ENCODE measurements around the gene CDV3. TPM values are rescaled to one million over a fixed set of nuclear protein-coding genes. Genes with fewer than 3 reads are reported as not detected.
"Not testable (repeated sequence)": the region's sequence is repeated elsewhere in the genome, so short reads cannot be mapped to it uniquely, and the experiment has no call there.

Gene CDV3
- total RNA-seq = 100 to 1,000 TPM; 195 TPM

GRCh38 chr3:133573629-133574194 lies at the start of gene CDV3:
TSS of gene CDV3 (plus strand) at chr3:133573686. CDS start at chr3:133574045, 359 bp downstream.
- Mint-ChIP-seq H3K36me3 (ENCODE audit: low read depth) (peaks cover 39% of the 10 kb centered on the region), H3K4me3 (peak within 1 kb of the TSS; percentile 99), H3K27ac (peak within 1 kb of the TSS; percentile 99), H3K9me3 (ENCODE audit: insufficient read depth) (no peaks in the 10 kb centered on the region), H3K27me3 (ENCODE audit: low read depth) (no peaks in the 10 kb centered on the region), H3K4me1 (ENCODE audit: low read depth) (peaks cover 56% of the 10 kb centered on the region)
- no peak for DNase-seq
- ATAC-seq = peak; percentile 34
- ChIA-PET CTCF (interaction anchor here (0.7 to 8.4 kb wide), 16 partner anchors 11 to 847 kb away, joined by 3 to 102 read pairs (median 4); no protein-coding TSS in a partner anchor), POLR2A (interaction anchor here (0.7 to 9.1 kb wide), 14 partner anchors 11 to 132 kb away, joined by 3 to 95 read pairs (median 8); partner anchors contain the start of gene TOPBP1)

GRCh38 chr3:133523758-133524157 lies 49.7 kb upstream of the CDV3 start:
- H3K36me3 Mint-ChIP-seq (ENCODE audit: low read depth); ATAC-seq; H3K27ac Mint-ChIP-seq; POLR2A ChIA-PET; H3K9me3 Mint-ChIP-seq (ENCODE audit: insufficient read depth); H3K4me1 Mint-ChIP-seq (ENCODE audit: low read depth); CTCF ChIA-PET; H3K27me3 Mint-ChIP-seq (ENCODE audit: low read depth); DNase-seq; H3K4me3 Mint-ChIP-seq: not testable (repeated sequence)

- ATAC-seq (no peak), DNase-seq (no peak)
- no peaks in the 10 kb centered on the region for H3K9me3 Mint-ChIP-seq (ENCODE audit: insufficient read depth)
- no peaks in the 10 kb centered on the region for H3K27me3 Mint-ChIP-seq (ENCODE audit: low read depth)
- H3K27ac Mint-ChIP-seq = no peak overlapping the region
- POLR2A ChIA-PET = no interaction called here
- no peak overlapping the region for H3K4me3 Mint-ChIP-seq
- no peaks in the 10 kb centered on the region for H3K36me3 Mint-ChIP-seq (ENCODE audit: low read depth)
- H3K4me1 Mint-ChIP-seq (ENCODE audit: low read depth) = peaks cover 2% of the 10 kb centered on the region
- CTCF ChIA-PET = interaction anchor here (1.1 to 1.3 kb wide), 2 partner anchors 37 to 53 kb away, joined by 3 read pairs; no protein-coding TSS in a partner anchor
Measured at GRCh38 chr3:133525435-133525834, 48.1 kb upstream of the CDV3 start.

GRCh38 chr3:133527081-133527715 lies 46.3 kb upstream of the CDV3 start:
- H3K9me3 Mint-ChIP-seq (ENCODE audit: insufficient read depth) = no peaks in the 10 kb centered on the region
- DNase-seq = no peak
- H3K36me3 Mint-ChIP-seq (ENCODE audit: low read depth) = no peaks in the 10 kb centered on the region
- H3K27me3 Mint-ChIP-seq (ENCODE audit: low read depth) = no peaks in the 10 kb centered on the region
- H3K4me1 Mint-ChIP-seq (ENCODE audit: low read depth) = peaks cover 2% of the 10 kb centered on the region
- no peak overlapping the region for H3K27ac Mint-ChIP-seq
- no peak for ATAC-seq
- ChIA-PET CTCF (interaction anchor here (2.2 kb wide), 1 partner anchor 51 kb away, joined by 5 read pairs; no protein-coding TSS in a partner anchor), POLR2A (no interaction called here)
- no peak overlapping the region for H3K4me3 Mint-ChIP-seq

- ChIA-PET CTCF (interaction anchor here (1.6 kb wide), 1 partner anchor 43 kb away, joined by 5 read pairs; the partner anchor contains the start of gene CDV3), POLR2A (no interaction called here)
- Mint-ChIP-seq H3K4me1 (ENCODE audit: low read depth) (peaks cover 2% of the 10 kb centered on the region), H3K36me3 (ENCODE audit: low read depth) (no peaks in the 10 kb centered on the region), H3K27me3 (ENCODE audit: low read depth) (no peaks in the 10 kb centered on the region), H3K4me3 (no peak overlapping the region), H3K27ac (no peak overlapping the region), H3K9me3 (ENCODE audit: insufficient read depth) (no peaks in the 10 kb centered on the region)
- no peak for ATAC-seq
- no peak for DNase-seq
Measured at GRCh38 chr3:133529809-133530208, 43.7 kb upstream of the CDV3 start.

- H3K27ac Mint-ChIP-seq = no peak overlapping the region
- H3K9me3 Mint-ChIP-seq (ENCODE audit: insufficient read depth) = no peaks in the 10 kb centered on the region
- ChIA-PET CTCF (no interaction called here), POLR2A (no interaction called here)
- no peak for DNase-seq
- H3K27me3 Mint-ChIP-seq (ENCODE audit: low read depth) = peaks cover 2% of the 10 kb centered on the region
- ATAC-seq = no peak
- H3K36me3 Mint-ChIP-seq (ENCODE audit: low read depth) = no peaks in the 10 kb centered on the region
- peaks cover 1% of the 10 kb centered on the region for H3K4me1 Mint-ChIP-seq (ENCODE audit: low read depth)
- H3K4me3 Mint-ChIP-seq = no peak overlapping the region
Measured at GRCh38 chr3:133531981-133532380, 41.5 kb upstream of the CDV3 start.

- Mint-ChIP-seq H3K27ac (no peak overlapping the region), H3K4me1 (ENCODE audit: low read depth) (no peaks in the 10 kb centered on the region), H3K27me3 (ENCODE audit: low read depth) (peaks cover 2% of the 10 kb centered on the region), H3K4me3 (no peak overlapping the region), H3K9me3 (ENCODE audit: insufficient read depth) (no peaks in the 10 kb centered on the region), H3K36me3 (ENCODE audit: low read depth) (no peaks in the 10 kb centered on the region)
- no peak for DNase-seq
- CTCF ChIA-PET = no interaction called here
- no peak for ATAC-seq
- POLR2A ChIA-PET = interaction anchor here (0.6 kb wide), 1 partner anchor 109 kb away, joined by 4 read pairs; no protein-coding TSS in a partner anchor
Measured at GRCh38 chr3:133532951-133533350, 40.5 kb upstream of the CDV3 start.

- peaks cover 4% of the 10 kb centered on the region for H3K4me1 Mint-ChIP-seq (ENCODE audit: low read depth)
- no peak for DNase-seq
- H3K9me3 Mint-ChIP-seq (ENCODE audit: insufficient read depth) = no peaks in the 10 kb centered on the region
- POLR2A ChIA-PET = no interaction called here
- H3K27ac Mint-ChIP-seq = no peak overlapping the region
- no peak for ATAC-seq
- H3K36me3 Mint-ChIP-seq (ENCODE audit: low read depth) = no peaks in the 10 kb centered on the region
- peaks cover 2% of the 10 kb centered on the region for H3K27me3 Mint-ChIP-seq (ENCODE audit: low read depth)
- CTCF ChIA-PET = interaction anchor here (0.8 kb wide), 1 partner anchor 59 kb away, joined by 4 read pairs; no protein-coding TSS in a partner anchor
- no peak overlapping the region for H3K4me3 Mint-ChIP-seq
Measured at GRCh38 chr3:133535971-133536881, 37.3 kb upstream of the CDV3 start.

GRCh38 chr3:133537131-133537530 lies 36.4 kb upstream of the CDV3 start:
- DNase-seq; H3K27ac Mint-ChIP-seq; H3K9me3 Mint-ChIP-seq (ENCODE audit: insufficient read depth); H3K36me3 Mint-ChIP-seq (ENCODE audit: low read depth); H3K4me3 Mint-ChIP-seq; ATAC-seq; POLR2A ChIA-PET; H3K27me3 Mint-ChIP-seq (ENCODE audit: low read depth); H3K4me1 Mint-ChIP-seq (ENCODE audit: low read depth); CTCF ChIA-PET: not testable (repeated sequence)

GRCh38 chr3:133538154-133538553 lies 35.3 kb upstream of the CDV3 start:
- Mint-ChIP-seq H3K9me3 (ENCODE audit: insufficient read depth) (no peaks in the 10 kb centered on the region), H3K4me3 (no peak overlapping the region), H3K4me1 (ENCODE audit: low read depth) (peaks cover 4% of the 10 kb centered on the region), H3K27ac (no peak overlapping the region), H3K27me3 (ENCODE audit: low read depth) (peaks cover 2% of the 10 kb centered on the region), H3K36me3 (ENCODE audit: low read depth) (no peaks in the 10 kb centered on the region)
- DNase-seq (no peak), ATAC-seq (no peak)
- ChIA-PET CTCF (no interaction called here), POLR2A (no interaction called here)

GRCh38 chr3:133540896-133541674 lies 32.4 kb upstream of the CDV3 start:
- no peaks in the 10 kb centered on the region for H3K9me3 Mint-ChIP-seq (ENCODE audit: insufficient read depth)
- DNase-seq (no peak), ATAC-seq (no peak)
- H3K4me1 Mint-ChIP-seq (ENCODE audit: low read depth) = peaks cover 4% of the 10 kb centered on the region
- ChIA-PET CTCF (no interaction called here), POLR2A (no interaction called here)
- no peaks in the 10 kb centered on the region for H3K36me3 Mint-ChIP-seq (ENCODE audit: low read depth)
- no peak overlapping the region for H3K27ac Mint-ChIP-seq
- no peak overlapping the region for H3K4me3 Mint-ChIP-seq
- peaks cover 2% of the 10 kb centered on the region for H3K27me3 Mint-ChIP-seq (ENCODE audit: low read depth)
